Measurements from ENCODE around the gene TIMM17B. TPM values are rescaled to one million over a fixed set of nuclear protein-coding genes. Genes with fewer than 3 reads are reported as not detected.

TIMM17B gene
- total and polyA plus RNA-seq, 2 donors from 2014 or later: 44.8 to 109 TPM

DNA sequence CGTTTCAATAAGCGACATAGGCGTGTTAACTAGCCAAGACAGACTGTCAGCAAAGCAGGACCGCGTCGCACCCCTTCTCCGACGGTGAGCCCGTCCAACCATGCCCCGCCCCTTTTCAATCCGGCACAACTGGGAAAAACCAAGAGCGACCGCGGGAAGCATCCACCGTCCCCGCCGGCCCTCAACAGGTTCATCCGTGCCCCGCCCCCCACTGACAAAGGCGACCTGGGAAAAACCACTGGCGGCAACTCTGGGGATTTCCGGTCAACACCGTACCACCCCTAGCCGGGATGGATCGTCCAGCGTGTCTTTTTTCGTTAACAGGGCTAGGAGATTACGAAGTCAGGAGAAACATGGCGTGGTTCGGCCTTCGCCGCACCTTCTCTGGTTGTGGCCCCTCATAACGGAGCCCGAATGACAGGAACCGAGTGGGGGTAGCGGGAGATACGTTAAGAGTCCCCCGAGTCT, 377 bp downstream of the TIMM17B start:
- TF ChIP-seq, protein P1, sequence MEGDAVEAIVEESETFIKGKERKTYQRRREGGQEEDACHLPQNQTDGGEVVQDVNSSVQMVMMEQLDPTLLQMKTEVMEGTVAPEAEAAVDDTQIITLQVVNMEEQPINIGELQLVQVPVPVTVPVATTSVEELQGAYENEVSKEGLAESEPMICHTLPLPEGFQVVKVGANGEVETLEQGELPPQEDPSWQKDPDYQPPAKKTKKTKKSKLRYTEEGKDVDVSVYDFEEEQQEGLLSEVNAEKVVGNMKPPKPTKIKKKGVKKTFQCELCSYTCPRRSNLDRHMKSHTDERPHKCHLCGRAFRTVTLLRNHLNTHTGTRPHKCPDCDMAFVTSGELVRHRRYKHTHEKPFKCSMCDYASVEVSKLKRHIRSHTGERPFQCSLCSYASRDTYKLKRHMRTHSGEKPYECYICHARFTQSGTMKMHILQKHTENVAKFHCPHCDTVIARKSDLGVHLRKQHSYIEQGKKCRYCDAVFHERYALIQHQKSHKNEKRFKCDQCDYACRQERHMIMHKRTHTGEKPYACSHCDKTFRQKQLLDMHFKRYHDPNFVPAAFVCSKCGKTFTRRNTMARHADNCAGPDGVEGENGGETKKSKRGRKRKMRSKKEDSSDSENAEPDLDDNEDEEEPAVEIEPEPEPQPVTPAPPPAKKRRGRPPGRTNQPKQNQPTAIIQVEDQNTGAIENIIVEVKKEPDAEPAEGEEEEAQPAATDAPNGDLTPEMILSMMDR (IDR thresholded peaks at IDR 0.05; ENCODE audit: borderline replicate concordance, extremely low read depth, insufficient read depth): no peak
- Histone ChIP-seq H3K36me3 (ENCODE audit: control insufficient read depth in 2 of 3, insufficient read depth in 3 of 3, low read length in 3 of 3) (peaks cover 0 to 9% (median 5%) of the 10 kb centered on the region in 3 donors), H3K9me3 (ENCODE audit: control insufficient read depth in 2 of 3, insufficient read depth in 1 of 3, low read length in 3 of 3) (no peaks in the 10 kb centered on the region), H3K27me3 (ENCODE audit: control insufficient read depth, insufficient read depth, low read length) (no peaks in the 10 kb centered on the region), H3K27ac (ENCODE audit: low read depth in 2 of 2, low read length in 2 of 2) (peak overlapping the region; percentile 96 to 97), H3K9ac (ENCODE audit: low read length in 3 of 3) (peak overlapping the region; percentile 76 to 96 (median 87)), H3K4me1 (ENCODE audit: control insufficient read depth in 2 of 3, insufficient read depth in 2 of 3, low read depth in 1 of 3, low read length in 3 of 3) (peaks cover 0 to 8% (median 4%) of the 10 kb centered on the region in 3 donors), H3K4me3 (ENCODE audit: low read length in 3 of 3) (peak overlapping the region; percentile 87 to 92 (median 91))
- DNase-seq (peak; percentile 86 to 92 (median 90)), FAIRE-seq (no peak)
- intact Hi-C loops (cut with DNase I): no loop called here

DNA sequence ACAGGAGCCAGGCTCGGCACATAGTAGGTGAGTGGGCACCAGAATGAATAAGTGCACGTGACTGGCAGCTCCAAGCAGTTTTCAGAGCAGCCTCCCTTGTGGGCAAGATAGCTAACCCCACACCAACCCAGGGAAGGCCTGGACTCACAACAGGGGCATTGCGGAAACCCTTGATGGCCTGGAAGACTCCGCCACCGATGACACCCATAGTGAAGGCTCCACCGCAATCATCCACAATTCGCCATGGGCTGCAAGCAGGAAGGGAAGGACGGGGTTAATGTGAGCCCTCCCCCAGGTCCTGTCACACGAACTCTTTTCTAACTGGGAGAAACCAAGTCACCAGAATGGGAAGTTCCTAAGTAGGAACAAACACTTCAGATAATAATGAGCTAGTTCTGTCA, 957 bp downstream of the TIMM17B start:
- intact Hi-C loops (cut with DNase I): no loop called here
- H3K4me3 ChIP-seq (ENCODE audit: low read length in 3 of 3): peak overlapping the region; percentile 87 to 92 (median 91)
- peak overlapping the region; percentile 69 to 96 (median 76) for H3K9ac ChIP-seq (ENCODE audit: low read length in 3 of 3)
- TF ChIP-seq, protein P1 (IDR thresholded peaks at IDR 0.05; ENCODE audit: borderline replicate concordance, extremely low read depth, insufficient read depth): no peak
- no peak for FAIRE-seq
- peaks cover 0 to 9% (median 3%) of the 10 kb centered on the region in 3 donors for H3K36me3 ChIP-seq (ENCODE audit: control insufficient read depth in 2 of 3, insufficient read depth in 3 of 3, low read length in 3 of 3)
- peak in 3 of 5 donors; percentile 40 to 60 (median 46) for DNase-seq
- peak overlapping the region in 1 of 2 donors; percentile 97 for H3K27ac ChIP-seq (ENCODE audit: low read depth in 2 of 2, low read length in 2 of 2)
- H3K27me3 ChIP-seq (ENCODE audit: control insufficient read depth, insufficient read depth, low read length): no peaks in the 10 kb centered on the region
- H3K9me3 ChIP-seq (ENCODE audit: control insufficient read depth in 2 of 3, insufficient read depth in 1 of 3, low read length in 3 of 3): no peaks in the 10 kb centered on the region
- peaks cover 0 to 11% (median 4%) of the 10 kb centered on the region in 3 donors for H3K4me1 ChIP-seq (ENCODE audit: control insufficient read depth in 2 of 3, insufficient read depth in 2 of 3, low read depth in 1 of 3, low read length in 3 of 3)

DNA sequence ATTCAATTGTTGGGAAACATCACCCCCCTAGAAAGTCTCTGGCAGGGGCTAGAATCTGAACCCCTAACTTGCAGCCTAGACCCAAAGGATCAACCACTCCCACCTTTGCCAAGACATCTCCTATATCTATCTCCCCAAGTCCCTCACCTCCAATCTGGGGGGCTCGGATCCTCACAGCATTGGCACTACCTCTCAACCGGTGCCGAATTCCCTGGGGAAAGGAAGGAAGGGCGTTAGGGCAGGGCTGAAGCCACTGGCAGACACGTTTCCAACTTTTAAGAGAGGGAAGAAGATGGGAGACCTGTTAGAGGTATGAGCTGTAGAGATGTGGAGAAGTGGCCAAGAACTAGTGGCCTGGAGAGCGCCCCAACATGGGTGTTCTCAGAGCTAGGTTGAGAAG, 2.7 kb downstream of the TIMM17B start:
- peaks cover 0 to 11% (median 4%) of the 10 kb centered on the region in 3 donors for H3K4me1 ChIP-seq (ENCODE audit: control insufficient read depth in 2 of 3, insufficient read depth in 2 of 3, low read depth in 1 of 3, low read length in 3 of 3)
- H3K4me3 ChIP-seq (ENCODE audit: low read length in 3 of 3): no peak overlapping the region
- no peak overlapping the region for H3K27ac ChIP-seq (ENCODE audit: low read depth in 2 of 2, low read length in 2 of 2)
- TF ChIP-seq, protein P1 (IDR thresholded peaks at IDR 0.05; ENCODE audit: borderline replicate concordance, extremely low read depth, insufficient read depth): no peak
- intact Hi-C loops (cut with DNase I): no loop called here
- DNase-seq (peak in 1 of 5 donors; percentile 40), FAIRE-seq (no peak)
- H3K9me3 ChIP-seq (ENCODE audit: control insufficient read depth in 2 of 3, insufficient read depth in 1 of 3, low read length in 3 of 3): no peaks in the 10 kb centered on the region
- H3K9ac ChIP-seq (ENCODE audit: low read length in 3 of 3): no peak overlapping the region
- no peaks in the 10 kb centered on the region for H3K27me3 ChIP-seq (ENCODE audit: control insufficient read depth, insufficient read depth, low read length)
- H3K36me3 ChIP-seq (ENCODE audit: control insufficient read depth in 2 of 3, insufficient read depth in 3 of 3, low read length in 3 of 3): peaks cover 0 to 9% (median 0%) of the 10 kb centered on the region in 3 donors

Measured in kidney (tissue), 14 donors.